ENCODE measurements around the gene RNPC3. TPM values are rescaled to one million over a fixed set of nuclear protein-coding genes. Genes with fewer than 3 reads are reported as not detected.

The RNPC3 gene
- total RNA-seq, 1 experiment from 2014 or later = 13.1 TPM

DNA sequence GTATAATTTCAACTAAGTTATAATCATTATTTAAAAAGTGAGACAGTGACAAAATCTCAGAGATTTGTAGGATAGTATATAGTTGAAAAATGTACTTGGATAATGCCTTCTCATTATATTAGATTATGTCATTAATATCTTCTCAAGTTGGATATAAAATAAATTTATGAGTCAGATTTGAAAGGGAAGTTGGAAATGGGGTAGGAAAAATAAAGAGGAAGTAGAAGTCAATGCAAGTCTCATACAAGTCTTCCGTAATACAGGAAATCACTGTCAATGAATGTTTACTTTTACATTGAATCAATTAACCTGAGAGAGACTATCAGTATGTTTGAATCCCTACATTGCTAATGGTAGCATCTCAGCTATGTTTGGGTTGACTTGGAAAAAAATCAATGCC, 16.2 kb upstream of the RNPC3 start:
- BruUV-seq (replicated peaks) = no TSS peak
- DNase-seq (ENCODE audit: low read depth, low spot score) = no peak
- TF ChIP-seq POLR2AphosphoS5 (IDR thresholded peaks at IDR 0.05; ENCODE audit: low read depth, low read length) = no peak
- no peak for TF ChIP-seq TCF7L2 (IDR thresholded peaks at IDR 0.05; ENCODE audit: low read depth, low read length)
- TF ChIP-seq, protein P1, sequence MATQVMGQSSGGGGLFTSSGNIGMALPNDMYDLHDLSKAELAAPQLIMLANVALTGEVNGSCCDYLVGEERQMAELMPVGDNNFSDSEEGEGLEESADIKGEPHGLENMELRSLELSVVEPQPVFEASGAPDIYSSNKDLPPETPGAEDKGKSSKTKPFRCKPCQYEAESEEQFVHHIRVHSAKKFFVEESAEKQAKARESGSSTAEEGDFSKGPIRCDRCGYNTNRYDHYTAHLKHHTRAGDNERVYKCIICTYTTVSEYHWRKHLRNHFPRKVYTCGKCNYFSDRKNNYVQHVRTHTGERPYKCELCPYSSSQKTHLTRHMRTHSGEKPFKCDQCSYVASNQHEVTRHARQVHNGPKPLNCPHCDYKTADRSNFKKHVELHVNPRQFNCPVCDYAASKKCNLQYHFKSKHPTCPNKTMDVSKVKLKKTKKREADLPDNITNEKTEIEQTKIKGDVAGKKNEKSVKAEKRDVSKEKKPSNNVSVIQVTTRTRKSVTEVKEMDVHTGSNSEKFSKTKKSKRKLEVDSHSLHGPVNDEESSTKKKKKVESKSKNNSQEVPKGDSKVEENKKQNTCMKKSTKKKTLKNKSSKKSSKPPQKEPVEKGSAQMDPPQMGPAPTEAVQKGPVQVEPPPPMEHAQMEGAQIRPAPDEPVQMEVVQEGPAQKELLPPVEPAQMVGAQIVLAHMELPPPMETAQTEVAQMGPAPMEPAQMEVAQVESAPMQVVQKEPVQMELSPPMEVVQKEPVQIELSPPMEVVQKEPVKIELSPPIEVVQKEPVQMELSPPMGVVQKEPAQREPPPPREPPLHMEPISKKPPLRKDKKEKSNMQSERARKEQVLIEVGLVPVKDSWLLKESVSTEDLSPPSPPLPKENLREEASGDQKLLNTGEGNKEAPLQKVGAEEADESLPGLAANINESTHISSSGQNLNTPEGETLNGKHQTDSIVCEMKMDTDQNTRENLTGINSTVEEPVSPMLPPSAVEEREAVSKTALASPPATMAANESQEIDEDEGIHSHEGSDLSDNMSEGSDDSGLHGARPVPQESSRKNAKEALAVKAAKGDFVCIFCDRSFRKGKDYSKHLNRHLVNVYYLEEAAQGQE (IDR thresholded peaks at IDR 0.05; ENCODE audit: insufficient read depth in 1 of 2, low read depth in 2 of 2, low read length in 1 of 2) = no peak
- Histone ChIP-seq H3K9me3 (ENCODE audit: control insufficient read depth, insufficient read depth, low read depth, low read length) (no peaks in the 10 kb centered on the region), H3K27ac (ENCODE audit: low read length) (no peak overlapping the region), H3K4me3 (ENCODE audit: low read depth in 2 of 2, low read length in 2 of 2) (no peak overlapping the region), H3K27me3 (ENCODE audit: control insufficient read depth, insufficient read depth, low read length) (no peaks in the 10 kb centered on the region), H3K4me1 (ENCODE audit: control insufficient read depth, insufficient read depth, low read length) (no peaks in the 10 kb centered on the region), H3K36me3 (ENCODE audit: control insufficient read depth, insufficient read depth, low read length) (no peaks in the 10 kb centered on the region)
- POLR2A ChIA-PET = no interaction called here
- in situ Hi-C loops (cut with HindIII; ENCODE audit: low pct_unique_long_range_greater_than_20kb, low sequenced_read_pairs) = no loop called here
- intact Hi-C loops (cut with micrococcal nuclease; ENCODE audit: unreplicated experiment) = no loop called here
- CTCF ChIA-PET = no interaction called here
- no peak for ATAC-seq

DNA sequence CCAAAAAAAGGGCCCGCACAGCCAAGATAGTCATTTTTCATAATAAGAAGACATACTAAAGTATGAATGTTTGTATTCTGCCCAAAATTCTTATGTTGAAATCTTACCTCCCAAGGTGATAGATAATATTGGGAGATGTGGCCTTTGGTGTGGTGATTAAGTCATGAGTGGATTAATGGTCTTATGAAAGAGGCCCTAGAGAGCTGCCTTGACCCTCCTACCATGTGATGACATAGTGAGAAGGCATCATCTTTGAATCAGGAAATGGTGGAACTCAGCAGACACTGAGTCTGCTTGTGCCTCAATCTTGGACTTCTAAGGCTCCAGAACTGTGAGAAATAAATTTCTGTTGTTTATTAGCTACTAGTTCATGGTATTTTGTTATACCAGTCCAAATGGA, 11.8 kb upstream of the RNPC3 start:
- intact Hi-C loops (cut with micrococcal nuclease; ENCODE audit: unreplicated experiment) (no loop called here), in situ Hi-C loops (cut with HindIII; ENCODE audit: low pct_unique_long_range_greater_than_20kb, low sequenced_read_pairs) (no loop called here)
- Histone ChIP-seq H3K9me3 (ENCODE audit: control insufficient read depth, insufficient read depth, low read depth, low read length) (no peaks in the 10 kb centered on the region), H3K27ac (ENCODE audit: low read length) (no peak overlapping the region), H3K36me3 (ENCODE audit: control insufficient read depth, insufficient read depth, low read length) (no peaks in the 10 kb centered on the region), H3K4me3 (ENCODE audit: low read depth in 2 of 2, low read length in 2 of 2) (no peak overlapping the region), H3K27me3 (ENCODE audit: control insufficient read depth, insufficient read depth, low read length) (no peaks in the 10 kb centered on the region), H3K4me1 (ENCODE audit: control insufficient read depth, insufficient read depth, low read length) (no peaks in the 10 kb centered on the region; the same call in 1 of the 2 replicates)
- no peak for DNase-seq (ENCODE audit: low read depth, low spot score)
- no TSS peak for BruUV-seq (replicated peaks)
- TF ChIP-seq SIN3A (IDR thresholded peaks at IDR 0.05; ENCODE audit: borderline replicate concordance, insufficient read depth, low read depth, low read length) (no peak), POLR2AphosphoS5 (IDR thresholded peaks at IDR 0.05; ENCODE audit: low read depth, low read length) (no peak), TCF7L2 (IDR thresholded peaks at IDR 0.05; ENCODE audit: low read depth, low read length) (no peak)
- TF ChIP-seq, protein P1 (IDR thresholded peaks at IDR 0.05; ENCODE audit: insufficient read depth in 1 of 2, low read depth in 2 of 2, low read length in 1 of 2) = no peak
- TF ChIP-seq, protein P2, sequence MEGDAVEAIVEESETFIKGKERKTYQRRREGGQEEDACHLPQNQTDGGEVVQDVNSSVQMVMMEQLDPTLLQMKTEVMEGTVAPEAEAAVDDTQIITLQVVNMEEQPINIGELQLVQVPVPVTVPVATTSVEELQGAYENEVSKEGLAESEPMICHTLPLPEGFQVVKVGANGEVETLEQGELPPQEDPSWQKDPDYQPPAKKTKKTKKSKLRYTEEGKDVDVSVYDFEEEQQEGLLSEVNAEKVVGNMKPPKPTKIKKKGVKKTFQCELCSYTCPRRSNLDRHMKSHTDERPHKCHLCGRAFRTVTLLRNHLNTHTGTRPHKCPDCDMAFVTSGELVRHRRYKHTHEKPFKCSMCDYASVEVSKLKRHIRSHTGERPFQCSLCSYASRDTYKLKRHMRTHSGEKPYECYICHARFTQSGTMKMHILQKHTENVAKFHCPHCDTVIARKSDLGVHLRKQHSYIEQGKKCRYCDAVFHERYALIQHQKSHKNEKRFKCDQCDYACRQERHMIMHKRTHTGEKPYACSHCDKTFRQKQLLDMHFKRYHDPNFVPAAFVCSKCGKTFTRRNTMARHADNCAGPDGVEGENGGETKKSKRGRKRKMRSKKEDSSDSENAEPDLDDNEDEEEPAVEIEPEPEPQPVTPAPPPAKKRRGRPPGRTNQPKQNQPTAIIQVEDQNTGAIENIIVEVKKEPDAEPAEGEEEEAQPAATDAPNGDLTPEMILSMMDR (IDR thresholded peaks at IDR 0.05) = no peak
- POLR2A ChIA-PET = interaction anchor here (0.6 kb wide), 1 partner anchor 17 kb away, joined by 3 read pairs; no protein-coding TSS in a partner anchor
- CTCF ChIA-PET = no interaction called here
- ATAC-seq = no peak

Data from Panc1 (cell line).